Ectodermal cell (in vitro differentiated cells): ENCODE data around the gene C4B.

ENCODE experiments used
- H3K27ac ChIP-seq: 2 replicates; pipeline ENCODE4 v1.7.0; 2013; ENCODE audit warnings: mild to moderate bottlenecking, low read depth, low read length; ENCODE audit not compliant: insufficient read depth, poor library complexity, severe bottlenecking
- H3K27me3 ChIP-seq: 2 replicates; pipeline ENCODE4 v1.7.0; 2013; ENCODE audit warnings: mild to moderate bottlenecking, low read length; ENCODE audit not compliant: insufficient read depth, control insufficient read depth, poor library complexity, severe bottlenecking
- H3K36me3 ChIP-seq: one replicate; pipeline ENCODE4 v1.7.0; 2013; ENCODE audit warnings: low read length; ENCODE audit not compliant: control insufficient read depth, insufficient read depth
- H3K4me1 ChIP-seq: one replicate; pipeline ENCODE4 v1.7.0; 2013; ENCODE audit warnings: low read length; ENCODE audit not compliant: control insufficient read depth, insufficient read depth
- H3K4me3 ChIP-seq: 2 replicates; pipeline ENCODE4 v1.7.0; 2013; ENCODE audit warnings: low read depth, low read length, control low read depth; ENCODE audit not compliant: insufficient read depth
- H3K9me3 ChIP-seq: 2 replicates; pipeline ENCODE4 v1.7.0; 2013; ENCODE audit warnings: mild to moderate bottlenecking, low read length, moderate library complexity; ENCODE audit not compliant: control insufficient read depth
- WGBS, 2 experiments: methylation state at CpG; one replicate each; pipeline ENCODE4 v1.1.7; 2013; ENCODE audit warnings: missing lambda C conversion rate in 2 of 2; 5-methylcytosine and 5-hydroxymethylcytosine counted together

Gene C4B

GRCh38 chr6:32069460-32069859 is 54.9 kb downstream of the C4B start:
- H3K27ac ChIP-seq = no peak overlapping the region
- no peaks in the 10 kb centered on the region for H3K27me3 ChIP-seq
- H3K36me3 ChIP-seq = no peaks in the 10 kb centered on the region
- peaks cover 7% of the 10 kb centered on the region for H3K4me1 ChIP-seq
- H3K9me3 ChIP-seq = no peaks in the 10 kb centered on the region
- no peak overlapping the region for H3K4me3 ChIP-seq
- 94 to 96% methylated on average over 17 of the region's 17 CpGs for WGBS, 2 experiments

GRCh38 chr6:32069878-32070515 is 55.4 kb downstream of the C4B start:
- H3K27ac ChIP-seq = no peak overlapping the region
- H3K4me3 ChIP-seq = no peak overlapping the region
- no peaks in the 10 kb centered on the region for H3K36me3 ChIP-seq
- H3K27me3 ChIP-seq = no peaks in the 10 kb centered on the region
- H3K9me3 ChIP-seq = no peaks in the 10 kb centered on the region
- peaks cover 7% of the 10 kb centered on the region for H3K4me1 ChIP-seq
- WGBS, 2 experiments = 91 to 92% methylated on average over 24 of the region's 24 CpGs

GRCh38 chr6:32070814-32071543 is 56.4 kb downstream of the C4B start:
- Histone ChIP-seq H3K27ac (no peak overlapping the region), H3K36me3 (no peaks in the 10 kb centered on the region), H3K27me3 (no peaks in the 10 kb centered on the region), H3K4me3 (no peak overlapping the region), H3K4me1 (peaks cover 7% of the 10 kb centered on the region), H3K9me3 (no peaks in the 10 kb centered on the region)
- 64 to 73% methylated on average over 16 of the region's 16 CpGs for WGBS, 2 experiments

- H3K9me3 ChIP-seq = no peaks in the 10 kb centered on the region
- no peaks in the 10 kb centered on the region for H3K36me3 ChIP-seq
- H3K27me3 ChIP-seq = no peaks in the 10 kb centered on the region
- H3K27ac ChIP-seq = no peak overlapping the region
- 27 to 40% methylated on average over 3 of the region's 3 CpGs for WGBS, 2 experiments
- peaks cover 7% of the 10 kb centered on the region for H3K4me1 ChIP-seq
- H3K4me3 ChIP-seq = no peak overlapping the region
Measured at GRCh38 chr6:32073101-32073500, 58.5 kb downstream of the C4B start.

GRCh38 chr6:32073613-32074012 is 59.0 kb downstream of the C4B start:
- Histone ChIP-seq H3K9me3 (no peaks in the 10 kb centered on the region), H3K4me3 (no peak overlapping the region), H3K4me1 (peaks cover 7% of the 10 kb centered on the region), H3K27ac (no peak overlapping the region), H3K36me3 (no peaks in the 10 kb centered on the region), H3K27me3 (no peaks in the 10 kb centered on the region)
- WGBS, 2 experiments = 94% methylated on average over 10 of the region's 10 CpGs

GRCh38 chr6:32074996-32075532 is 60.5 kb downstream of the C4B start:
- Histone ChIP-seq H3K27me3 (no peaks in the 10 kb centered on the region), H3K27ac (no peak overlapping the region), H3K36me3 (no peaks in the 10 kb centered on the region), H3K4me3 (no peak overlapping the region), H3K4me1 (peaks cover 10% of the 10 kb centered on the region), H3K9me3 (no peaks in the 10 kb centered on the region)
- 89 to 92% methylated on average over 8 of the region's 8 CpGs for WGBS, 2 experiments

GRCh38 chr6:32075781-32076180 is 61.2 kb downstream of the C4B start:
- H3K27me3 ChIP-seq = no peaks in the 10 kb centered on the region
- H3K9me3 ChIP-seq = no peaks in the 10 kb centered on the region
- peaks cover 5% of the 10 kb centered on the region for H3K4me1 ChIP-seq
- H3K27ac ChIP-seq = no peak overlapping the region
- 86% methylated on average over 3 of the region's 3 CpGs for WGBS, 2 experiments
- H3K36me3 ChIP-seq = no peaks in the 10 kb centered on the region
- no peak overlapping the region for H3K4me3 ChIP-seq

- no peaks in the 10 kb centered on the region for H3K36me3 ChIP-seq
- no peaks in the 10 kb centered on the region for H3K27me3 ChIP-seq
- H3K4me3 ChIP-seq = no peak overlapping the region
- no peak overlapping the region for H3K27ac ChIP-seq
- WGBS, 2 experiments = 88 to 89% methylated on average over 12 of the region's 12 CpGs
- peaks cover 3% of the 10 kb centered on the region for H3K4me1 ChIP-seq
- H3K9me3 ChIP-seq = no peaks in the 10 kb centered on the region
Measured at GRCh38 chr6:32076321-32076809, 61.8 kb downstream of the C4B start.

- Histone ChIP-seq H3K27ac (no peak overlapping the region), H3K4me1 (peaks cover 3% of the 10 kb centered on the region), H3K27me3 (no peaks in the 10 kb centered on the region), H3K4me3 (no peak overlapping the region), H3K36me3 (no peaks in the 10 kb centered on the region), H3K9me3 (no peaks in the 10 kb centered on the region)
- WGBS, 2 experiments = 87 to 89% methylated on average over 7 of the region's 7 CpGs
Measured at GRCh38 chr6:32079566-32080290, 65.1 kb downstream of the C4B start.
